Stromal cell of bone marrow (primary cell): ENCODE results near the gene MTHFSD.

Source experiments
- DNase-seq: peaks from one replicate; pipeline ENCODE4 v3.0.0-alpha.2; 2012; ENCODE audit warnings: low read depth

The MTHFSD gene

DNA sequence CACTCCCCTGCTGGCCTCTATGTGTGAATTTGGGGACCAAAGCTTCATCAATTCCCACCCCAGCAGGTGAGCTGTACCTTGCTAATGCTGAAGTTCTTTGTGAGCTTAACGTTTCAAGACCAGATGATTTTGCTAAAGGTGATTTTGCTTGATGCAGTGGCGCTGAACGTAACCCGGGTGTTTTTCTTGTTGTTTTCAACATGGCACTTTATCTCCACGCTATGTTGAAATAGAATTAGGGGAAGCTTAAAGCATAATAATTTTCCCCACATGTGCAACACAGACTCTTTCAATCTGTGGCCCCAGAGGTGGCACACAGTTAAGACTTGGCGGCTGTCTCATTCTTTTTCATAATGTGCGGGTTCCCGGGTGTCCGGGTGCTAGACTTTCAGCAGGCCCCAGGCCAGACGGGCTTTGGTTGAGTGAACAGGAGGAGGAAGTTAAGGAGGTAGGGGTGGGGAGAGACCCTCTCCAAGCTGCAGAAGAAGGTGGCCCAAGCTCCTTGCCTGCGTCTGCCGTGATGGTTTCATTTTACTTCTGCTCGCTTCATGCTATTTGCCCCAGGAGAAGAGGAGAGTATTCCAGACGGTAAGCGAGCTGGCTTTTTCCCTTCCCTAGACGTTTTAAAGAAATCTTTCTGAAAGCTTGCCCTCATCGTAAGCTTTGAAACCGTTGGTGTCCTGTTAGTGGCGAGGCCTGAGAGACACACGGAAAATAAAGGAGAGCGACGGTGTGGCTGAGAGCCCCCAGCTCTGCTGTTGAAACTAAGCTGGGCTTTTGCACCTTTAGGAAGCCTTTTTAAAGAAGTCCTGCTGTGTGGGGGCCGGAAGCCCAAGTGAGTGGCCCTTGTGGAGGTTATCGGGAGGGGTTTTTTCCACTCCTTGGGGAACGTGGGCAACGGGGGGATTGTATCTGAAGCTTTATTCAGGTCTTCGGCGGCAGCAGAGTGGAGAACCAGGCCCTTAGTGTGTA, 15.8 kb upstream of the MTHFSD start:
- no peak for DNase-seq

DNA sequence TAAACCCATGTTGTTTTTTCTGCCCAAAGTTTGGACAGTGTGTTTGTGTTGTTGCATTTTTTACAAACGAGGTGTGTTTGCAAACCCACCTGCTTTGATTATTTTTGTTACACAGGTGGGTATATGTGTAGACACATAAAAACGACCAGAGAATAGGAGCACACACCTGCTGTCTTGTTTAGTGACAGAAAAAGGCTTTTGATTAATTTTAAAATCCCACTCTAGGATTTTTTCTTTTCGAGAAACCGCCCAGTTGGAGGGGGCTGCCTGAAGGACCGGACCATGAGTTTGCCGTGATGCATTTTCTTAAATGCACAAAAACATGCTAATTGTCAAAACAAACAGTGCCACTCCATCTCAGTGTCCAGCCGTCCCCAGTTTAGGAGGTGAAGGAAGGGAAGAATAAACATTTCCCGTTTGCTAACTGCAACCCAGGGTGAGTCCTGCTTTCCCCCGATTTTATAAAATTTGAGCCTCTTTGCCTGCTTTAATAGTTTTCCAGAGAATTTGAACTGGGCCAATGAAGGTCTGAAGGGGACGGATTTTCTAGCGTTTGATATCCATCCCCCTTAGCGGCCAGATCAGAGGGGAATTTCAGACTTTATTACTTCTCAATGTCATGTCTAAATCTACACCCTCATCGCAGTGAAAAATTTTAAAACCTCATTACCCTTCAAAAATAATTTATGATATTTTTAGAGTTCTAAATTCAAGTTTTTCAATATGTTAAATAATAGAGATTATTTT, 14.8 kb upstream of the MTHFSD start:
- DNase-seq, result no peak

DNA sequence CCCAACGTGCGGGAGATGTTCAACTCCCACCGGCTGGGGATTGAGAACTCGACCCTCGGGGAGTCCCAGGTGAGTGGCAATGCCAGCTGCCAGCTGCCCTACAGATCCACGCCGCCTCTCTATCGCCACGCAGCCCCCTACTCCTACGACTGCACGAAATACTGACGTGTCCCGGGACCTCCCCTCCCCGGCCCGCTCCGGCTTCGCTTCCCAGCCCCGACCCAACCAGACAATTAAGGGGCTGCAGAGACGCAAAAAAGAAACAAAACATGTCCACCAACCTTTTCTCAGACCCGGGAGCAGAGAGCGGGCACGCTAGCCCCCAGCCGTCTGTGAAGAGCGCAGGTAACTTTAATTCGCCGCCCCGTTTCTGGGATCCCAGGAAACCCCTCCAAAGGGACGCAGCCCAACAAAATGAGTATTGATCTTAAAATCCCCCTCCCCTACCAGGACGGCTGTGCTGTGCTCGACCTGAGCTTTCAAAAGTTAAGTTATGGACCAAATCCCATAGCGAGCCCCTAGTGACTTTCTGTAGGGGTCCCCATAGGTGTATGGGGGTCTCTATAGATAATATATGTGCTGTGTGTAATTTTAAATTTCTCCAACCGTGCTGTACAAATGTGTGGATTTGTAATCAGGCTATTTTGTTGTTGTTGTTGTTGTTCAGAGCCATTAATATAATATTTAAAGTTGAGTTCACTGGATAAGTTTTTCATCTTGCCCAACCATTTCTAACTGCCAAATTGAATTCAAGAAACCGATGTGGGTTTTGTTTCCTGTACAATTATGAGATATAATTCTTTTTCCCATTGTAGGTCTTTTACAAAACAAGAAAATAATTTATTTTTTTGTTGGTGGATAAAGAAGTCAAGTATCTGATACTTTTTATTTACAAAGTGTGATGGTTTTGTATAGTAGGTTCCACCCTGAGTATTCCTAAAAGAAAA, 13.9 kb upstream of the MTHFSD start:
- DNase-seq, result no peak

GRCh38 chr16:86567701-86568581, 12.9 kb upstream of the MTHFSD start:
- no peak for DNase-seq

DNA sequence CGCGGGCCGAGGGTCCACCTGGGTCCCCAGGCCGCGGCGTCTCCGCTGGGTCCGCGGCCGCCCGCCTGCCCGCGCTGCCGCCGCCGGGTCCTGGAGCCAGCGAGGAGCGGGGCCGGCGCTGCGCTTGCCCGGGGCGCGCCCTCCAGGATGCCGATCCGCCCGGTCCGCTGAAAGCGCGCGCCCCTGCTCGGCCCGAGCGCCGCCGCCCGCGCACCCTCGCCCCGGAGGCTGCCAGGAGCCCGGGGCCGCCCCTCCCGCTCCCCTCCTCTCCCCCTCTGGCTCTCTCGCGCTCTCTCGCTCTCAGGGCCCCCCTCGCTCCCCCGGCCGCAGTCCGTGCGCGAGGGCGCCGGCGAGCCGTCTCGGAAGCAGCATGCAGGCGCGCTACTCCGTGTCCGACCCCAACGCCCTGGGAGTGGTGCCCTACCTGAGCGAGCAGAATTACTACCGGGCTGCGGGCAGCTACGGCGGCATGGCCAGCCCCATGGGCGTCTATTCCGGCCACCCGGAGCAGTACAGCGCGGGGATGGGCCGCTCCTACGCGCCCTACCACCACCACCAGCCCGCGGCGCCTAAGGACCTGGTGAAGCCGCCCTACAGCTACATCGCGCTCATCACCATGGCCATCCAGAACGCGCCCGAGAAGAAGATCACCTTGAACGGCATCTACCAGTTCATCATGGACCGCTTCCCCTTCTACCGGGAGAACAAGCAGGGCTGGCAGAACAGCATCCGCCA, 12.1 kb upstream of the MTHFSD start:
- no peak for DNase-seq

- DNase-seq, result peak; percentile 96
Observed at GRCh38 chr16:86566601-86566965, 11.5 kb upstream of the MTHFSD start, which contains the start of gene FOXC2. FOXC2 (plus strand) TSS chr16:86566829; CDS start chr16:86567336, 507 bp downstream.

- DNase-seq, result no peak
Observed at GRCh38 chr16:86565644-86566511, 10.8 kb upstream of the MTHFSD start.

DNA sequence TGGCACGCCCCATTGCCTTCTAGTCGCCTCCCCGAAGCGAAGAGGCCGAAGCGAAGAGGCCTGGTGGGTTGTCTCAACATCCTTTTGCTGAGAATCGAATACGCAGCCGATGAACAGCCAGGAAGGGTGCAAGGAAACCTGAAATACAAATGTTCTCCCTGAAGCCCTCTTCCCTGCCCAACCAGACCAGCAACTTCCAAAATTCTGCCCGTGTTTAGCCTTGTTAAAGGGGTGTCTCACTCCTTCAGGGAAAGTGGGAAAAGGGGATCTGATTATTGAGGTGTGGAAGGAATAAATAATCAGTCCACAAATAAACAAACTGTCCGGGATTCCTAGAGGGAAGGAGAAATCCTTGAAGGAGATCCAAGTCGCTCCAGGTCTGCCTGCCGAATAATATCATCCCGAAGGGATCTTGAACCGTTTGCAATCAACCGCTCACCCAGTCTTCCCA, 10.2 kb upstream of the MTHFSD start:
- DNase-seq, result no peak

DNA sequence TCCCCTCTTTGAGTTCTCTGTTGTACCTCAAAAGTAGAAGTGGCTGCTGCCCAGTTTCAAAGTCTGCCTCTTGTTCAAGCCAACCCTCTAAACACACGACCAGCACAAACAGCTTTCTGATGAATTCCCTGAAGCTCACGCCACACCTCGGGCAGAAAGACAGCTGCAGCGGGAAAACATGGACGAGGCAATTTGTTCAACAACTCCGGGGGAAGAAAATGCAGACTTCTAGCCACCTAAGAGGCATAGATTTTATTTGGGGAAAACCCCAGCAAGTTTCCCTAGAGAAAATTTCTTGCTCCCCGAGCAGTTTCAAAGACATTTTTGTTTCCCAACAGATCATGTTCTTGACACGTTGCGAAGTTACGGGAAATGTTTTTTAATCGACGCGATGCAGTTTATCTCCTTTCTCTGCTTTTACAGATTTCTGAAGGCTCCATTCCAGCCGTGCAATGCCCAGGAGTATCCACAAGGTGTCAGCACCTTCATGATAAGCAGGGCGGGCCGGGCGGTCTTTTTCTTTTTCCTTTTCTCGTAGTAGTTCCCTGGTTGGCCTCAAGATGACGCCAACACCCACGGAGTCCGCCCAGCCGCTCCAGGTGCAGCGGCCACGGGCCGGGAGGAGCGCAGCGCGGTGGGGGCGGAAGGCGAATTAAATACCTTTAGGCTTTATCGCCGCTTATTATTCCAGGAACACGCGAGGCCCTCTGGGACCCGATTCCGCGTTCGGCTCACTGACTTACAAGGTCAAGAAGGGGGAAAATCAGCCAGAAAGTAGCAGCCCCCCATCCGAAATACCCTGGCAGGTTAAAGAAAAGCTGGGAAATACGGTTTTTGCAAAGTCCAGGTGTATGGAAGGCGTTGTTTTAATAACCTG, 8.7 kb upstream of the MTHFSD start:
- DNase-seq, result peak; percentile 77

DNA sequence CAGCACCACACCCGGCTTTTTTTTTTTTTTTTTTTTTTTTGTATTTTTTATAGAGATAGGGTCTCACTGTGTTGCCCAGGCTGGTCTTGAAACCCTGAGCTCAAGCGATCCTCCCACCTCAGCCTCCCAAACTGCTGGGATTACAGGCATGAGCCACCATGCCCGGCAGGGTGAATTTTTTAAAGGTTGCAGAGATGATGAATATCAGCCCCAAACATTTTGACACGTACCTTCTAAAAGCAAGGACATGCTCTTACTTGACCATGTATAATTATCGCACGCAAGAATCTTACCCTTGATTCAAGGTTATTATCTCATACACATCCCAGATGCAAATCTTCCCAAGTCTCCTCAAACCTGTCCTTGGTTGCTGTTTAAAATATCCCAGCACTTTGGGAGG, 7.3 kb upstream of the MTHFSD start:
- no peak for DNase-seq

DNA sequence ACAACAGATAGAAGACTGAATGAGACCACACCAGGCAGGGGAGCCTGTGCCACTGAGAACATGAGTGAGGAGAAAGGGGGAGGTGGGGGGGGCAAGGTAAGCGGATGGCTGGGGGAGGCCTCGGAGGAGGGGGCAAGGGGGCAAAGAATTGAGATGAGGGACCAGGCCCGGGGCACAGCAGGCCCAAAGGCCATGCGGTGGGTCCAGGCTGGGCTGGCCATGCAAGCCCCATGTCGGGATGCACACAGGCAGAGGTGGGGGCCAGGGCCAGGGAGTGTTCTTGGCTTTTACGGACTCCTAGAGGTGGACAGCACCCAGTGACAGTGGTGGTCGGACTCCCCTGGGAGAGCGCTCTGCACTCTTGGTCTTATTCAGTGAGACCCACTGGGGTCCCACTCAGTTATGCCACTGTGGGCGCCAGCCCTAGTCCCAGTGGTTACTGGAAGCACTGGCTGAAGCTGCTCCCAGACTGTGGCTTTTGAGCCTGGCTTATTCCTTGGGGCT, 4.8 kb upstream of the MTHFSD start:
- DNase-seq, result no peak

DNA sequence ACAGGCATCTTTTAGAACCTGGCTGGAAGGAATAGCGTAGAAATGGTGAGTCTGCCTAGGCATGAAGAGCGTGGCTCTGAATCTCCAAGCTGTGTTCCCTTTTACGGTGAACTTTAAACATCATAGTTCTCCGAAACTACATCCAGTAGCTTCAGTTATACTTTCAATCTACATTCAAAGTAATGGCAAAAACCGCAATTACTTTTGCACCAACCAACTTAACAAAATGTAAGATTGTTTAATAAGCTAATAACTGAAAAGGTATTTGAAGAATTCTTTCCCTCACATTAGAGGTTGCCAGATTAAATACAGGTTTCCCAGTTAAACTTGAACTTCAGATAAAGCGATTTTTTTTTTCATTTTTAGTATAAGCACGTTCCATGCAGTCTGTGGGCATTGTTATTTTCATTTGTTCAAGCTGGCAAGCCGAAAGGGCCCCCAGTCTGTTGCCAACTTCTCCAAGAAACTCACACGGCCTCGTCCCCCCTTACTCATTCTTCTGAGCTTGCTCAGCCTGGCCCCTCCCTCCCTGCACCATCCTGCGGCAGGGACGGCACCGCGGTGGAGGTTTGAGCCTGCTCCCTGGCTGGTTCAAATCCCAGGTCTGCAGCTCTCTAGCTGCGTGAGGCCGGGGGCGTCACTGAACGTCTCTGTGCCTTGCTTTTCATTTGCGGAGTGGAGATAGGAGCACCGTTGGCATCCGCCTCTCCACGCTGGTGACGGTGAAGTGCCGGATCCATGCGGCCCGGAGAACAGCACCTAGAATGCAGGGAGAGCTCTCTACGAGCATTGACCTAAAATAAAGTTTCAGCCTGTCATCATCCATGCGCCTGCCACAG, 3.5 kb upstream of the MTHFSD start:
- no peak for DNase-seq

DNA sequence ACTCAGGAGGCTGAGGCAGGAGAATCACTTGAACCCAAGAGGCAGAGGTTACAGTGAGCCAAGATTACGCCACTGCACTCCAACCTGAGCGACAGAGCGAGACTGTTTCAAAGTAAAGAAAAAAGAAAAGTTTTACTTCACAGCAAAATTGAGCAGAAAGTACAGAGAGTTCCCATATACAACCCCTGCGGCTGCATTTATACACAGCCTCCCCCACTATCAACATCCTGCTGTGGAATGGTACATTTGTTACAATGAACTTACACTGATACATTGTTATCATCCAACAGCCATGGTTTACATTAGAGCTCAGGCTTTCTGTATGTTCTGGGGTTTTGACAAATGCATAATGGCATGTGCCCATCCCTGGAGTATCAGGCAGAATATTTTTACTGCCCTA, 2.6 kb upstream of the MTHFSD start:
- DNase-seq, result no peak

GRCh38 chr16:86556576-86556975, 1.5 kb upstream of the MTHFSD start:
- no peak for DNase-seq

DNA sequence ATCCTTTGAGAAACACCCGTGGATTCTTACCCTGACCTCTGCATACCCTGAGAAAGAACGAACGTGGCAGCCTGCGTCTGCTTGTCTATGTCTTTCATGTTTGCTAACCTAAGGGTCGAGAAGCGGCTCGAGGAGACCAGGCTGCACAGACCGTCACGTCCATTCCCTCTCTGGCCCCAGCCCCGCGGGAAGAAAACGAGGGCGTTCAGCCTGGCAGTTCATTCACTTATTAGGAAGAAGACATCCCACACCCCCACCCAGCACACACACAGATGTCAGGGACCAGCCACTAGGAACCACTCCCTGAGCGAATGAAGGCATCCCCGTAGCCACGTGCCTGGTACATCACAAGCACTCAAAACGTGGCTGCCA, 655 bp upstream of the MTHFSD start:
- DNase-seq, result no peak

DNA sequence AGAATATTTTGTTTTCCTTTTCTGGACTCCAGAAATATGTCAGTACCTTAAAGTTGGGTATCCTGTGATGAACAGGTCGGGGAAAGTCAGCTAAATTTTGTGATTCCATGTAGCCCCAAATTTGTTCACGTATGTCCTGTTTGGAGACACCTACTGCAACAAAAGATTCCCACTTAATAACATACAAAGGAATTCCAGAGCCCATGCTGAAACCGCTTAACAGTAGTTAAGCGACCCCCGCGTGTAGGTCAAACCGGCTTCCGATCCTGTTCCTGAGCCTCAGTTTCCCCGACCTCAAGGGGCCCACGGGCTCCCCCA, 477 bp downstream of the MTHFSD start:
- DNase-seq, result no peak

DNA sequence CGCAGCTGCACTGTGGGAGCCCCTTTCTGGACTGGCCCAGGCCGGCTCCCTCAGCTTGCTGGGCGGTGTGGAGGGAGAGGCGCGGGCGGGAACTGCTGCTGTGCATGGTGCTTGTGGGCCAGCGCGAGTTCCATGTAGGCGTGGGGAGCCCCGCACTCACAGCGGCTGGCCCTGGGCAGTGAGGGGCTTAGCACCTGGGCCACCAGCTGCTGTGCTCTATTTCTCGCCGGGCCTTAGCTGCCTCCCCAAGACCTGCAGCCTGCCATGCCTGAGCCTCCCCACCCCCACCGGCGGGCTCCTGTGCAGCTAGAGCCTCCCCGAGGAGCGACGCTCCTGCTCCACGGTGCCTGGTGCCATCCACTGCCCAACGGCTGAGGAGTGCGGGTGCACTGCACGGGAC, 1.7 kb downstream of the MTHFSD start:
- DNase-seq, result no peak
